ENCODE measurements around the gene IL18BP.

The IL18BP gene

DNA sequence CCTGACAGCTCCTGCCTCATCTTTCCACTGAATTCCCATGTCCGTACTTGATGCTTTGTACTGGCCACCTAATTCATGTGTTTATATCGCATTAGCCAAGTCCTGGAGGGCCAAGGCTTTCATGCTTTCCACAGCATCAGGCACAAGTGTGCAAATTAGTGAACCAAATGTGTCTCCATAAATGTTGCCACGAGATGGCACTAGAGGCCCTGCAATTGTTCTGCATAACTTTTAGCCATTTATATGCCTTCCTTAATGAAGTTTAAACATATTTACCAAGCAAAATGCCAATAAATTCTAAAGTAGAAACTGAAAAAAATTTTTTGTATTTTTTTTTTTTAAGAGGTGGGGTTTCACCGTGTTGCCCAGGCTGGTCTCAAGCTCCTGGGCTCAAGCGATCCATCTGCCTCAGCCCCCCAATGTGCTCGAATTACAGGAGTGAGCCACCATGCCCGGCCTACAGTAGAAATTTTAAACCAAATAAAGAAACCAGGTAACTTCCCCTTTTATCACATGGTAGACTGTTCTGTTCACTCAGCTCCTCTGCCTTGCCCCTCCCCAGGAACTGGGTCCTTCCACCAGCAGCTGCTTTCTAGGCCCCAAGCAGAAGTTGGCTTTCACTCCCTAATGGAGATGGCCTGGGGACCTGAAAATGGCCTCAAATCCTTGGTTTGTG is 20.8 kb upstream of the IL18BP start:
- Histone ChIP-seq H3K27ac (ENCODE audit: low read depth, low read length) (no peak overlapping the region), H3K36me3 (ENCODE audit: control insufficient read depth in 5 of 5, insufficient read depth in 5 of 5, low read length in 5 of 5) (peaks cover 0 to 21% (median 10%) of the 10 kb centered on the region in 5 donors), H3K27me3 (ENCODE audit: control insufficient read depth in 5 of 5, insufficient read depth in 4 of 5, low read length in 5 of 5) (no peaks in the 10 kb centered on the region), H3K4me3 (ENCODE audit: low read depth in 1 of 5, low read length in 5 of 5) (no peak overlapping the region), H3K9me3 (ENCODE audit: control insufficient read depth in 5 of 5, low read length in 5 of 5) (no peaks in the 10 kb centered on the region), H3K9ac (ENCODE audit: low read length in 5 of 5) (no peak overlapping the region), H3K4me1 (ENCODE audit: control insufficient read depth in 5 of 5, insufficient read depth in 5 of 5, low read length in 5 of 5) (no peaks in the 10 kb centered on the region)

DNA sequence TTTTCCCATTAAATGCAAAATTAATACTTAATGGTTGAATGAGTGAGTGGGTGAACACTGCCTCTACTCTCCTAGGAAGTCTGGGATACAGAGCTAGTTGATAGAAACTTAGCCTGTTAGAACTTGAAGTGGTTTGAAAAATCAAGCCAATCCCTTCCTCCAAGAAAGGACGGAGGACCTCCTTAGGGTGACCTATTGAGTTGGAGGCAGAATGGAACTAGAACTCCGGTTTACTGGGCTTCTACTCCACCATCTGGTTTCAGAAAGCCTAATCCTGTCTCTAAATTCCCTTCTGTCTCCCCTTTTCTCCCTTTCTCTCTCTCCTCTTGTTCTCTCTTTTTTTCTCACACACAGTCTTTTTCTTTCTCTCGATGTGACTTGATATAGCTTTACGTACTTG is 19.6 kb upstream of the IL18BP start:
- Histone ChIP-seq H3K4me3 (ENCODE audit: low read depth in 1 of 5, low read length in 5 of 5) (no peak overlapping the region), H3K9ac (ENCODE audit: low read length in 5 of 5) (no peak overlapping the region)

GRCh38 chr11:71979602-71980001 is 19.1 kb upstream of the IL18BP start:
- Histone ChIP-seq H3K27me3 (ENCODE audit: control insufficient read depth in 5 of 5, insufficient read depth in 4 of 5, low read length in 5 of 5) (no peaks in the 10 kb centered on the region), H3K9me3 (ENCODE audit: control insufficient read depth in 5 of 5, low read length in 5 of 5) (no peaks in the 10 kb centered on the region), H3K27ac (ENCODE audit: low read depth, low read length) (no peak overlapping the region), H3K36me3 (ENCODE audit: control insufficient read depth in 5 of 5, insufficient read depth in 5 of 5, low read length in 5 of 5) (peaks cover 8 to 21% (median 12%) of the 10 kb centered on the region in 5 donors), H3K9ac (ENCODE audit: low read length in 5 of 5) (no peak overlapping the region), H3K4me1 (ENCODE audit: control insufficient read depth in 5 of 5, insufficient read depth in 5 of 5, low read length in 5 of 5) (no peaks in the 10 kb centered on the region), H3K4me3 (ENCODE audit: low read depth in 1 of 5, low read length in 5 of 5) (no peak overlapping the region)

More for the DNA sequence above, 19.6 kb upstream of the IL18BP start:
- H3K27ac ChIP-seq (ENCODE audit: low read depth, low read length) = no peak overlapping the region
- H3K4me1 ChIP-seq (ENCODE audit: control insufficient read depth in 5 of 5, insufficient read depth in 5 of 5, low read length in 5 of 5) = no peaks in the 10 kb centered on the region
- no peaks in the 10 kb centered on the region for H3K9me3 ChIP-seq (ENCODE audit: control insufficient read depth in 5 of 5, low read length in 5 of 5)
- H3K36me3 ChIP-seq (ENCODE audit: control insufficient read depth in 5 of 5, insufficient read depth in 5 of 5, low read length in 5 of 5) = peaks cover 7 to 21% (median 11%) of the 10 kb centered on the region in 5 donors
- H3K27me3 ChIP-seq (ENCODE audit: control insufficient read depth in 5 of 5, insufficient read depth in 4 of 5, low read length in 5 of 5) = no peaks in the 10 kb centered on the region

DNA sequence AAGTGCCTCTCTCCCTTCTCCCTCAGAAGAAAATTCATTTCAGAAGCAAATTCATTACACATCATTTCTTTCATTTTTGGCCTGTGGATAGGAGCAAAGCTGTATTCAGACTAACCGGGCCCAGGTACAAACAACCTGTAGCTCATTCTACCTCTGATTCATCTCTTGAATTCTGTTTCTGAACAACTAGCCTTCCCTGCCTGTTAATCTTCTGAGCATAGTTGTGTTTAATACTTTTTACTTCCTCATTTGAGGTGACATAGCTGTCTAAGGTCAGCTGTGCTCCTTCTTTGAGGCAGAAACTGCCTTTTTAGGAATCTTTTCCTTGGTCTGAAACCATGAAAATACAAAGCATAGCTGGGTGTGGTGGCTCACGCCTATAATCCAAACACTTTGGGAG is 12.6 kb upstream of the IL18BP start:
- Histone ChIP-seq H3K4me1 (ENCODE audit: control insufficient read depth in 5 of 5, insufficient read depth in 5 of 5, low read length in 5 of 5) (peaks cover 0 to 8% (median 3%) of the 10 kb centered on the region in 5 donors), H3K4me3 (ENCODE audit: low read depth in 1 of 5, low read length in 5 of 5) (no peak overlapping the region), H3K9ac (ENCODE audit: low read length in 5 of 5) (no peak overlapping the region), H3K9me3 (ENCODE audit: control insufficient read depth in 5 of 5, low read length in 5 of 5) (no peaks in the 10 kb centered on the region), H3K27ac (ENCODE audit: low read depth, low read length) (no peak overlapping the region), H3K36me3 (ENCODE audit: control insufficient read depth in 5 of 5, insufficient read depth in 5 of 5, low read length in 5 of 5) (peaks cover 8 to 27% (median 9%) of the 10 kb centered on the region in 5 donors), H3K27me3 (ENCODE audit: control insufficient read depth in 5 of 5, insufficient read depth in 4 of 5, low read length in 5 of 5) (no peaks in the 10 kb centered on the region)

- H3K27me3 ChIP-seq (ENCODE audit: control insufficient read depth in 5 of 5, insufficient read depth in 4 of 5, low read length in 5 of 5) = no peaks in the 10 kb centered on the region
- no peak overlapping the region for H3K27ac ChIP-seq (ENCODE audit: low read depth, low read length)
- no peak overlapping the region for H3K4me3 ChIP-seq (ENCODE audit: low read depth in 1 of 5, low read length in 5 of 5)
- H3K9ac ChIP-seq (ENCODE audit: low read length in 5 of 5) = no peak overlapping the region
- peaks cover 0 to 8% (median 3%) of the 10 kb centered on the region in 5 donors for H3K4me1 ChIP-seq (ENCODE audit: control insufficient read depth in 5 of 5, insufficient read depth in 5 of 5, low read length in 5 of 5)
- H3K9me3 ChIP-seq (ENCODE audit: control insufficient read depth in 5 of 5, low read length in 5 of 5) = no peaks in the 10 kb centered on the region
- peaks cover 8 to 27% (median 12%) of the 10 kb centered on the region in 5 donors for H3K36me3 ChIP-seq (ENCODE audit: control insufficient read depth in 5 of 5, insufficient read depth in 5 of 5, low read length in 5 of 5)
Measured at GRCh38 chr11:71987521-71987920, 11.2 kb upstream of the IL18BP start.

GRCh38 chr11:71988050-71988449 is 10.7 kb upstream of the IL18BP start:
- H3K36me3 ChIP-seq (ENCODE audit: control insufficient read depth in 5 of 5, insufficient read depth in 5 of 5, low read length in 5 of 5) = peaks cover 8 to 27% (median 12%) of the 10 kb centered on the region in 5 donors
- H3K4me3 ChIP-seq (ENCODE audit: low read depth in 1 of 5, low read length in 5 of 5) = no peak overlapping the region
- peaks cover 0 to 8% (median 3%) of the 10 kb centered on the region in 5 donors for H3K4me1 ChIP-seq (ENCODE audit: control insufficient read depth in 5 of 5, insufficient read depth in 5 of 5, low read length in 5 of 5)
- no peak overlapping the region for H3K27ac ChIP-seq (ENCODE audit: low read depth, low read length)
- no peaks in the 10 kb centered on the region for H3K27me3 ChIP-seq (ENCODE audit: control insufficient read depth in 5 of 5, insufficient read depth in 4 of 5, low read length in 5 of 5)
- H3K9ac ChIP-seq (ENCODE audit: low read length in 5 of 5) = no peak overlapping the region
- H3K9me3 ChIP-seq (ENCODE audit: control insufficient read depth in 5 of 5, low read length in 5 of 5) = no peaks in the 10 kb centered on the region

DNA sequence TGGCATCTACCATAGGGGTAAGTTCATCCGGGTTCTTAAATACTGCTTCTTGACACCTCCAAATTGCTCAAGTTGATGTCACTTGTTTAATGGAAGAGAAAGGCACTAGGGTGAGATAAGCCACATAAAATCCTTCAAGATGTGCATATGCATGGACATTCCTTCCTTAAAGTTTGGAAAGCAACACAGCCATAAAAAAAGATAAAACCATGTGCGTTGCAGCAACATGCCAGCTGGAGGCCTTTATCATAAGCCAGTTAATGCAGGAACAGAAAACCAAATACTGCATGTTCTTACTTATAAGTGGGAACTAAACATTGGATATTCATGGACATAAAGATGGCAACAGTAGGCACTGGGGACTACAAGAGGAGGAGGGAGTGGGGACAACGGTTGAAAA is 8.0 kb upstream of the IL18BP start:
- Histone ChIP-seq H3K27ac (ENCODE audit: low read depth, low read length) (no peak overlapping the region), H3K27me3 (ENCODE audit: control insufficient read depth in 5 of 5, insufficient read depth in 4 of 5, low read length in 5 of 5) (no peaks in the 10 kb centered on the region), H3K4me1 (ENCODE audit: control insufficient read depth in 5 of 5, insufficient read depth in 5 of 5, low read length in 5 of 5) (peaks cover 0 to 8% (median 3%) of the 10 kb centered on the region in 5 donors), H3K9me3 (ENCODE audit: control insufficient read depth in 5 of 5, low read length in 5 of 5) (no peaks in the 10 kb centered on the region), H3K4me3 (ENCODE audit: low read depth in 1 of 5, low read length in 5 of 5) (no peak overlapping the region), H3K9ac (ENCODE audit: low read length in 5 of 5) (no peak overlapping the region), H3K36me3 (ENCODE audit: control insufficient read depth in 5 of 5, insufficient read depth in 5 of 5, low read length in 5 of 5) (peaks cover 0 to 23% (median 10%) of the 10 kb centered on the region in 5 donors)

DNA sequence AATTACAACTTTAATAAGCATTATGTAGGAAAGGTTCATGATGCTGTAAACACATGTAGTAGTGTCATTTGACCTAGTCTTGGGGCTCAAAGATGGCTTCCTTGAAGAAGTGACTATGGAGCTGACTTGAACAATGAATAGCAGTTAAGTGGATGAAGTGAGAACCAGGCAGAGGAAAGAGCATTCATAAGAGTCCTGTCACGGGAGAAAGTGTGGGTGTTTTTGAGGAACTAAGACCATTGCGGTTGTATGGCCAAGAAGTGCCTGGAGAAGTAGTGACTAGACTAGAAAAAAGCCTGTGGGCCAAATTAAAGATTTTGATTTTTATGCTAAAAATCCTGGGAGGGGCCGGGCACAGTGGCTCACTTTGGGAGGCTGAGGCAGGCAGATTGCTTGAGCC is 7.2 kb upstream of the IL18BP start:
- Histone ChIP-seq H3K4me1 (ENCODE audit: control insufficient read depth in 5 of 5, insufficient read depth in 5 of 5, low read length in 5 of 5) (peaks cover 0 to 8% (median 0%) of the 10 kb centered on the region in 5 donors), H3K27ac (ENCODE audit: low read depth, low read length) (no peak overlapping the region)

GRCh38 chr11:71992136-71992730 is 6.5 kb upstream of the IL18BP start:
- H3K9me3 ChIP-seq (ENCODE audit: control insufficient read depth in 5 of 5, low read length in 5 of 5) = no peaks in the 10 kb centered on the region
- peaks cover 0 to 8% (median 4%) of the 10 kb centered on the region in 5 donors for H3K4me1 ChIP-seq (ENCODE audit: control insufficient read depth in 5 of 5, insufficient read depth in 5 of 5, low read length in 5 of 5)
- H3K9ac ChIP-seq (ENCODE audit: low read length in 5 of 5) = no peak overlapping the region
- peaks cover 3 to 32% (median 12%) of the 10 kb centered on the region in 5 donors for H3K36me3 ChIP-seq (ENCODE audit: control insufficient read depth in 5 of 5, insufficient read depth in 5 of 5, low read length in 5 of 5)
- no peak overlapping the region for H3K27ac ChIP-seq (ENCODE audit: low read depth, low read length)
- H3K27me3 ChIP-seq (ENCODE audit: control insufficient read depth in 5 of 5, insufficient read depth in 4 of 5, low read length in 5 of 5) = no peaks in the 10 kb centered on the region
- H3K4me3 ChIP-seq (ENCODE audit: low read depth in 1 of 5, low read length in 5 of 5) = no peak overlapping the region

More for the DNA sequence above, 7.2 kb upstream of the IL18BP start:
- Histone ChIP-seq H3K9ac (ENCODE audit: low read length in 5 of 5) (no peak overlapping the region), H3K36me3 (ENCODE audit: control insufficient read depth in 5 of 5, insufficient read depth in 5 of 5, low read length in 5 of 5) (peaks cover 3 to 25% (median 14%) of the 10 kb centered on the region in 5 donors), H3K4me3 (ENCODE audit: low read depth in 1 of 5, low read length in 5 of 5) (no peak overlapping the region), H3K27me3 (ENCODE audit: control insufficient read depth in 5 of 5, insufficient read depth in 4 of 5, low read length in 5 of 5) (no peaks in the 10 kb centered on the region), H3K9me3 (ENCODE audit: control insufficient read depth in 5 of 5, low read length in 5 of 5) (no peaks in the 10 kb centered on the region)

DNA sequence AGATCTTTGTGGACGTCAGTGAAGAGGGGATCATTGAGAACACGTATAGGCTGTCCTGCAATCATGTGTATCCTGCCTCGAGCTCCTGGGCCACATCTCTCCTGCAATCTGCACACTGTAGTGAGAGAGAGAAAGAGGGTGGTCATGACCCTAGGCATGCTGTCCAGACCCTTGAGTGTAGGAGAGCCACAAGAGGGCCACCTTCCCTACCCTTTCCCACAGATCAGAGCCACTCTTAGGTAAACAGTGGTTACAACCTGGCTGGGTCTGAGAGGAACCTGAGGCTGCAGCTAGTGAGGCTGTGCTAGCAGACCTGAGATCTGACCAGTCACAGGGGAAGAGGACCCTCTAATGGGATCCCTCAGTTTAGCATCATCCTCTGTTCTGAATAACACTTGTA is 3.9 kb upstream of the IL18BP start:
- Histone ChIP-seq H3K27ac (ENCODE audit: low read depth, low read length) (no peak overlapping the region), H3K36me3 (ENCODE audit: control insufficient read depth in 5 of 5, insufficient read depth in 5 of 5, low read length in 5 of 5) (peaks cover 3 to 29% (median 12%) of the 10 kb centered on the region in 5 donors), H3K9me3 (ENCODE audit: control insufficient read depth in 5 of 5, low read length in 5 of 5) (no peaks in the 10 kb centered on the region), H3K4me3 (ENCODE audit: low read depth in 1 of 5, low read length in 5 of 5) (no peak overlapping the region), H3K4me1 (ENCODE audit: control insufficient read depth in 5 of 5, insufficient read depth in 5 of 5, low read length in 5 of 5) (peaks cover 6 to 22% (median 12%) of the 10 kb centered on the region in 5 donors), H3K9ac (ENCODE audit: low read length in 5 of 5) (no peak overlapping the region), H3K27me3 (ENCODE audit: control insufficient read depth in 5 of 5, insufficient read depth in 4 of 5, low read length in 5 of 5) (no peaks in the 10 kb centered on the region)
